Stimulated activated memory B cell treated with anti-CD40 and anti-IgM and Interleukin-4, amounts not matched to agents 10 μg/mL and 1 μg/mL and 100 μg/mL, for 72 hours (primary cell): ENCODE measurements around the gene DNAI1.

Source experiments
- ATAC-seq: fragments of 150-1000 bp; cut with Tn5 transposase; 2 replicates; pipeline ENCODE4 v1.10.0; 2021
- H3K27ac Mint-ChIP-seq: one replicate; pipeline ENCODE4 v1.8.0; 2022; ENCODE audit warnings: mild to moderate bottlenecking, mixed read lengths
- H3K27me3 Mint-ChIP-seq: one replicate; pipeline ENCODE4 v1.8.0; 2022; ENCODE audit warnings: mixed read lengths
- H3K36me3 Mint-ChIP-seq: one replicate; pipeline ENCODE4 v1.8.0; 2022; ENCODE audit warnings: mixed read lengths
- H3K4me1 Mint-ChIP-seq: one replicate; pipeline ENCODE4 v1.8.0; 2022; ENCODE audit warnings: mixed read lengths
- H3K4me3 Mint-ChIP-seq: one replicate; pipeline ENCODE4 v1.8.0; 2022; ENCODE audit warnings: mild to moderate bottlenecking, moderate library complexity, mixed read lengths
- H3K9me3 Mint-ChIP-seq: one replicate; pipeline ENCODE4 v1.8.0; 2022; ENCODE audit warnings: mixed read lengths

The DNAI1 gene

GRCh38 chr9:34508463-34508862, 49.9 kb downstream of the DNAI1 start:
- Mint-ChIP-seq H3K4me3 (no peak overlapping the region), H3K36me3 (no peaks in the 10 kb centered on the region), H3K4me1 (no peaks in the 10 kb centered on the region), H3K27me3 (peaks cover 26% of the 10 kb centered on the region), H3K9me3 (no peaks in the 10 kb centered on the region), H3K27ac (no peak overlapping the region)
- no peak for ATAC-seq

DNA sequence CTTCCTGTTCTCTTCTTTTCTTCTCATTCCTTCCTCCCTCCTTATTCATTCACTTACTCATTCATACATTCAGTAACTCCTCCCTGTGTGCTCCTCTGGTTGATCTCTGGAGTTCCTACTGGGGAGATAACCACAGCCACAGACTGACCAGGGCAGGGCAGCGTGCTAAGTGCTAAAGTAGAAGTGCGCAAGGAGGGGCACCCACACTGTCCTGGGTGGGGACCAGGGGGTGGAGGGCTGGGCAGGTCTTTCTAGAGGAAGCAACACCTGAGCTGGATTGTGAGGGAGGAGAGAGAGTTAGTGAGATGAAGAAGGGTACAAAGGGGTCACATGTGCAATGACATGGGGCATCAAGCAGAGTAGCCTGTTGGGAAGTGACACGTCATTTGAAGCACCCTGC, 50.3 kb downstream of the DNAI1 start:
- Mint-ChIP-seq H3K27me3 (peaks cover 21% of the 10 kb centered on the region), H3K36me3 (no peaks in the 10 kb centered on the region), H3K4me3 (no peak overlapping the region), H3K27ac (no peak overlapping the region), H3K4me1 (no peaks in the 10 kb centered on the region), H3K9me3 (no peaks in the 10 kb centered on the region)
- ATAC-seq = no peak

GRCh38 chr9:34510497-34511468, 52.2 kb downstream of the DNAI1 start:
- Mint-ChIP-seq H3K4me1 (no peaks in the 10 kb centered on the region), H3K36me3 (no peaks in the 10 kb centered on the region), H3K9me3 (no peaks in the 10 kb centered on the region), H3K27me3 (peaks cover 2% of the 10 kb centered on the region), H3K4me3 (no peak overlapping the region), H3K27ac (no peak overlapping the region)
- no peak for ATAC-seq

GRCh38 chr9:34512131-34513078, 53.8 kb downstream of the DNAI1 start:
- no peak overlapping the region for H3K27ac Mint-ChIP-seq
- H3K4me3 Mint-ChIP-seq = no peak overlapping the region
- no peaks in the 10 kb centered on the region for H3K9me3 Mint-ChIP-seq
- no peaks in the 10 kb centered on the region for H3K27me3 Mint-ChIP-seq
- no peak for ATAC-seq
- no peaks in the 10 kb centered on the region for H3K36me3 Mint-ChIP-seq
- H3K4me1 Mint-ChIP-seq = no peaks in the 10 kb centered on the region

DNA sequence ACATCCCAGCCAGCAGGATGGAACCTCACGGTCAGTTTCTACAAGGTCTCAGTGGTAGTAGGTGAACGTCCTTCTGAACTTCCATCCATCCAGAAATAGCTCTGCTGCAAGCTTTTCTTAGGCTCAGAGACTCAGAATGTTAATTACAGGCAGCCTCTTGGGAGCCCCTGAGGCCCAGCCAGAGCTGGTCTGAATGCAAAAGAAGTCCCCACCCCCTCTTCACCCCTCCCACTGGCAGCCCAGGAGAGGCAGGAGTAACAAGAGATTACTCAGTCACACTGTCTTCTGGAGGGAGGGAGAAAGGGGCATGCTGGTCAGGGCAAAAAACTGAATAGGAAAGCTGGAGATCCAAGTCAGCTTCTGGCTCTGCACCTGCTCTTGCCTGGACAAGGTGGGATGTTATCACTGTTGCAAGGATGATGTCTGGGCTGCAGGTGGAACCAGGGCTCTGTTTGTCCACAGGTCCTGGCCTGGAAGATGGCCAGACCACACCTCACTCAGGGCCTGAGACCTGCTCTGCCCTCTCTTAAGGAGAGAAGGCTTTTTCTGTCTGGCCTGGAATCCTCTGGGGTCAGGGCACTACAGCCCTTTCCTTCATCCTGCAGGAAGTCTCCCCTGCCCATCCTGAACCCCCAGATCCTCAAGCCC, 55.1 kb downstream of the DNAI1 start:
- no peak overlapping the region for H3K27ac Mint-ChIP-seq
- no peak overlapping the region for H3K4me3 Mint-ChIP-seq
- no peaks in the 10 kb centered on the region for H3K9me3 Mint-ChIP-seq
- no peaks in the 10 kb centered on the region for H3K27me3 Mint-ChIP-seq
- no peaks in the 10 kb centered on the region for H3K36me3 Mint-ChIP-seq
- no peaks in the 10 kb centered on the region for H3K4me1 Mint-ChIP-seq
- no peak for ATAC-seq

- Mint-ChIP-seq H3K4me3 (no peak overlapping the region), H3K27me3 (no peaks in the 10 kb centered on the region), H3K9me3 (no peaks in the 10 kb centered on the region), H3K36me3 (no peaks in the 10 kb centered on the region), H3K4me1 (peaks cover 5% of the 10 kb centered on the region), H3K27ac (no peak overlapping the region)
- no peak for ATAC-seq
Observed at GRCh38 chr9:34514401-34514800, 55.8 kb downstream of the DNAI1 start.

DNA sequence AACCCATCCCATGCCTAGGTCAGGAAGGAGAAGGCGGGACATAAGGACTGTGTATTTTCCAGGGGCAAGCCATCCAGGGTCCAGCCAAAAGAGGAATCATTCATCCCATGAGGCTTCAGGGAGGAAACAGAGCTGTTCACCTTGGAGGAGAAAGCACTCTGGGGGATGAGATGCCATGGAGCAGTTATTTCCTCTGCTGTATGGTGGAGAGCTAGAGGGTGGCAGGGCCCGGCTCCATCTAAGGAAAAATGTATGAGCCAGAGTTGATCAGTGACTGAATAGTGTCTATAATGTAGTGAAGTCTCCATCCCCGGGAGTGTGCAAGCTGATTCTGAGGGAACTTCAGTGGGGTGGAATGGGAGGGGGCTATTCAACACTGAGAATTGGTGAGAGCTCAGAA, 56.2 kb downstream of the DNAI1 start:
- H3K27me3 Mint-ChIP-seq = no peaks in the 10 kb centered on the region
- no peak for ATAC-seq
- H3K4me3 Mint-ChIP-seq = no peak overlapping the region
- H3K27ac Mint-ChIP-seq = no peak overlapping the region
- peaks cover 5% of the 10 kb centered on the region for H3K4me1 Mint-ChIP-seq
- no peaks in the 10 kb centered on the region for H3K9me3 Mint-ChIP-seq
- H3K36me3 Mint-ChIP-seq = no peaks in the 10 kb centered on the region

DNA sequence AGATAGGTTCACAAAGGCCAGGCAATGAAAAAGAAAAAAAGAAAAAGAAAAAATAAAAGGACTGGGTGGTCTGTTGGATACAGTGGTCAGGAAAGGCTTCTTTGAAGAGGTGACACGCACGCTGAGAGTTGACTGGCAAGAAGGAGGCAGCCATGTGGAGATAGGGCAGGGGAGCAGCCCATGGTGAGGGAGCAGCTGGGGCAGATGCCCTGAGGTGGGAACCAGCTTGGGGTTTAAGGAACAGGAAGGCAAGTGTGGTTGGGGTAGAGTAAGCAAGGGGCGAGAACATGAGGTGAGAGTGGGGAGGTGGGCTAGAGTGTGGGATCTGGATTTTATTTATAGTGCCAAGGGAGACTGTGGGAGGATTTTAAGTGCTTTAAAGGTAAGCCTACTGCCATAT, 57.4 kb downstream of the DNAI1 start:
- Mint-ChIP-seq H3K9me3 (no peaks in the 10 kb centered on the region), H3K4me1 (peaks cover 5% of the 10 kb centered on the region), H3K27me3 (no peaks in the 10 kb centered on the region), H3K36me3 (no peaks in the 10 kb centered on the region), H3K4me3 (no peak overlapping the region), H3K27ac (no peak overlapping the region)
- no peak for ATAC-seq

GRCh38 chr9:34517185-34517584, 58.6 kb downstream of the DNAI1 start:
- H3K36me3 Mint-ChIP-seq = no peaks in the 10 kb centered on the region
- no peak overlapping the region for H3K27ac Mint-ChIP-seq
- H3K27me3 Mint-ChIP-seq = peaks cover 2% of the 10 kb centered on the region
- H3K4me3 Mint-ChIP-seq = no peak overlapping the region
- ATAC-seq = no peak
- peaks cover 6% of the 10 kb centered on the region for H3K4me1 Mint-ChIP-seq
- no peaks in the 10 kb centered on the region for H3K9me3 Mint-ChIP-seq

DNA sequence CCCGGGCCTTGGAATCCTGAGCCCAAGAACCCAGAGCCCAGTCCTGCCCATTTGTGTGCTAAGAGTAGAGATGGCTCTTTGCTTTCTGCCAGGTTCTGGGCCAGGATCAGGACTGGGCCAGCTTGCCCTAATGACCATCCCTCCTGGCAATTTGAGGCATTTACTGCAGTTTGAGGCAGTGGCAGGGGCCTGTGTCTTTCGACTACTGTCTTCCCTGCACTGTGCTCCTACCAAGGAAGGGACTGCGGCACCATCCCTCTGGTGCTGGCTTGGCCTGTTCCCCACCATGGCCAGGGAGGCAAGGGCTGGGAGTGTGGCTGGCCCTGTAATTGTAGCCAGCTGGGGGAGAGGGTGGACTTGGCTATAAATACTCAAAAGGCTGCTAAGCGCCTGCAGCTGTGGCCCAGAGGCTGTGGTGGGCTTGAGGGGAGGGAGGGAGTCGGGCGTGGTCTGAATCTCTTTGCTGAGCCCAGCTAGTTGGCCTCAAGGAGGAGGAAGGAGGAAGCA, 59.6 kb downstream of the DNAI1 start:
- Mint-ChIP-seq H3K4me3 (no peak overlapping the region), H3K9me3 (no peaks in the 10 kb centered on the region), H3K27me3 (peaks cover 9% of the 10 kb centered on the region), H3K27ac (no peak overlapping the region), H3K4me1 (peaks cover 12% of the 10 kb centered on the region), H3K36me3 (no peaks in the 10 kb centered on the region)
- ATAC-seq = no peak

DNA sequence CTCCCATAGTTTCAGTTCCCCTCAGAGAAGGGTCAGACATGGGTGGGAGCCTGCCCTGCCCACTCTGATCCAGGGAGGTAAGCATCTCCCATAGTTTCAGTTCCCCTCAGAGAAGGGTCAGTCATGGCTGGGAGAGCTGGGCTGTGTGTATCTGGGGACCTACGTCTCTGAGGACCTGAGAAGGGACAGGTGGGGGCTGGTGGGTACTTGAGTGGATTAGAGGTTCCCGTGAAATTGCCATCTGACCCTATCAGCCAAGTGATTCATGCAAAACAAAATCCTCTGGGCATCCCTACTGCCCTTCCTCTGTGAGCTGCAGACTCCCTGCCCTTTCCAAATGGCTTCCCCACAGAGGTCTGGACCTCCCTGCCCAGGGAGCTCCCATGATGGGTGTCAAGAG, 60.3 kb downstream of the DNAI1 start:
- Mint-ChIP-seq H3K27me3 (peaks cover 9% of the 10 kb centered on the region), H3K36me3 (no peaks in the 10 kb centered on the region), H3K4me3 (no peak overlapping the region), H3K9me3 (no peaks in the 10 kb centered on the region), H3K4me1 (peaks cover 12% of the 10 kb centered on the region), H3K27ac (no peak overlapping the region)
- ATAC-seq = no peak

DNA sequence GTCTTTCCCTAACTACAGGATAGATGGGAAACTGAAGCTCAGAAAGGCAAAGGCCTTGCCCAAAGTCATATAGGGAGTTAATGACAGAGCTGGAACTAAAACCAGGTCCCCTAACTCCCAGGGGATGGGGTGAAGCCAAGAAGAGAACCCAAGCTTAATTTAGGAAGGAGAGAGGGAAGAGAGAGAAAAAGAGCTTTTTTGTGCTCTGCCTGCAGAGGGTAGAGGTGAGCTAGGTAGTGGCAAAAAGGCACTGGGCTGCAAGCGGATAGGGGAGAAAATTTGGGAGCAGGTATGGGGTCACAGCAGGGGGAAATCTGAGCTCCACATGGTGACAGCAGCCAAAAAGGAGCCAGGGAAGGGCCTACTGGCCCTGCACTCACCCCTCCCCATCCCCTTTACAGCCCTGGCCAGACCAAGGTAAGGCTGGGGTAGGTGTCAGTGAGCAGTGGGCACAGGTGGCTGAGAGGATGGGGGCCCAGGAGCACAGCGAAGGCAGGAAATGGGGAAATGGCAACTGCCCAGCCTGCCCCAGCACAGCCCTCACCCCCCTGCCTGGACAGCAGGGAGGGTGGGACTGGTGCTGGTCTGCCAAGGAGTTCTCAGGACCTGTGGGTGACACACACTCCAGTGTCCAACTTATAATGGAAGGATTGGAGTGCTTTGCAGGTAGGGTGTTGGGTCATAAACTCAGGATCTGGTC, 60.9 kb downstream of the DNAI1 start:
- Mint-ChIP-seq H3K4me3 (no peak overlapping the region), H3K4me1 (peaks cover 12% of the 10 kb centered on the region), H3K36me3 (no peaks in the 10 kb centered on the region), H3K27ac (no peak overlapping the region), H3K9me3 (no peaks in the 10 kb centered on the region), H3K27me3 (peaks cover 13% of the 10 kb centered on the region)
- ATAC-seq = no peak

- H3K4me3 Mint-ChIP-seq = no peak overlapping the region
- no peak for ATAC-seq
- no peaks in the 10 kb centered on the region for H3K36me3 Mint-ChIP-seq
- H3K4me1 Mint-ChIP-seq = peaks cover 12% of the 10 kb centered on the region
- peaks cover 19% of the 10 kb centered on the region for H3K27me3 Mint-ChIP-seq
- H3K9me3 Mint-ChIP-seq = no peaks in the 10 kb centered on the region
- H3K27ac Mint-ChIP-seq = no peak overlapping the region
Observed at GRCh38 chr9:34520096-34520495, 61.5 kb downstream of the DNAI1 start.

DNA sequence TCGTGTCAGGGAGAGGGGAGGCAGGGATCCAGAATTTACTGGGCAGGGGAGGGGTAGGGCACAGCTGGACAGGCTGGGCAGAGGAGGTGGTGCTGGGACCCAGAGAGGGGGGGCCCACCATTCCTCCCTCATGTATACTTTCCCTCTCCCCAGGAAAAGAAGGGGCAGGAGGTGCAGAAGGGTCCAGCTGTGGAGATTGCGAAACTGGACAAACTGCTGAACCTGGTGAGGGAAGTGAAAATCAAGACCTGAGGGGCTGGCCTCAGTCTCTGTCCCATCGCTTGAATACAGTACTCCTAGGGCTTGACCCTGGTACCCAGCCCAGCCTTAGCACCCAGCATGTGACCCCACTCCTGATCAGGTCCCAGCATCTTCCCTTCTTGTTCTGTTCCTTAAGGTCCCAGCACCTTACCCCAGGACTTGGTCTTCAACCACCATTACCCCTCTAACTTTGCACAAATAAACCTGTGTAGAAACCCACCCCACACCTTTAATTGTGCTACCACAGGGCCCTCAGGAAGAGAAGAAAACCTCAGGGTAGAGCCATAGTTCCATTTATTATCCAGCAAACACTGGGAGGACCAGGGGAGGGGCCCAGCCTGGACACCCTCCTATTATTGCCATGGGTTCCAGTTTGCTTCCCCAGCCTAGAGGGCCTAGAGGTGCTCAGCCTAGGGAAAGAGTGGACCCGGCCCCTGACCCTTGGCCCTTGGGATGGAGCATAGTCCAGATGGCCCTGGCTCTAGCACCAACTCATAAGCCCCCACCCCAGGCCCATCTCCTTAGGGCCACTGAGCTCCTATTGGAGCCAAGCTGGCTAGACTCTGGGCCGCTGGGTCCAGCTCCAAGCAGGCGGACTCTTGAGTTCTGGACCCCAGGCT, 62.1 kb downstream of the DNAI1 start:
- no peaks in the 10 kb centered on the region for H3K9me3 Mint-ChIP-seq
- peaks cover 12% of the 10 kb centered on the region for H3K4me1 Mint-ChIP-seq
- H3K4me3 Mint-ChIP-seq = no peak overlapping the region
- H3K36me3 Mint-ChIP-seq = no peaks in the 10 kb centered on the region
- ATAC-seq = no peak
- peaks cover 26% of the 10 kb centered on the region for H3K27me3 Mint-ChIP-seq
- H3K27ac Mint-ChIP-seq = no peak overlapping the region
